Activated CD4-positive, alpha-beta T cell treated with anti-CD3 and anti-CD28 coated beads, Interleukin-2, amount 50 U/mL, for 1 hour (primary cell): ENCODE data around the gene MRPL33.
A peak's percentile ranks its signal among the peaks of the same experiment; 100 is the strongest.

Source experiments
- DNase-seq: peaks from one replicate; pipeline ENCODE4 v3.0.0-alpha.2; 2020

Gene MRPL33

GRCh38 chr2:27779417-27780055 lies 8.0 kb downstream of the MRPL33 start:
- DNase-seq: no peak

GRCh38 chr2:27781496-27781895 lies 10.0 kb downstream of the MRPL33 start:
- no peak for DNase-seq

GRCh38 chr2:27782701-27783100 lies 11.2 kb downstream of the MRPL33 start:
- DNase-seq: no peak

- DNase-seq: no peak
These were observed 19.3 kb downstream of the MRPL33 start for GRCh38 chr2:27790796-27791195.

- no peak for DNase-seq
These were observed 21.2 kb downstream of the MRPL33 start for GRCh38 chr2:27792759-27793158.

- no peak for DNase-seq
These were observed 23.7 kb downstream of the MRPL33 start for GRCh38 chr2:27795093-27795834.

GRCh38 chr2:27795868-27796277 lies 24.4 kb downstream of the MRPL33 start:
- DNase-seq: no peak

- DNase-seq: no peak
These were observed 25.6 kb downstream of the MRPL33 start for GRCh38 chr2:27796791-27797765.

GRCh38 chr2:27797841-27798240 lies 26.3 kb downstream of the MRPL33 start:
- DNase-seq: no peak

- no peak for DNase-seq
These were observed 27.0 kb downstream of the MRPL33 start for GRCh38 chr2:27798486-27798885.

GRCh38 chr2:27798948-27799645 lies 27.6 kb downstream of the MRPL33 start:
- DNase-seq: no peak

GRCh38 chr2:27799646-27800010 lies 28.1 kb downstream of the MRPL33 start:
- DNase-seq: no peak

- DNase-seq: no peak
These were observed 29.3 kb downstream of the MRPL33 start for GRCh38 chr2:27800856-27801255.

- DNase-seq: no peak
These were observed 31.0 kb downstream of the MRPL33 start for GRCh38 chr2:27802547-27802946.

- DNase-seq: no peak
These were observed 31.5 kb downstream of the MRPL33 start for GRCh38 chr2:27803046-27803445.

- DNase-seq: no peak
These were observed 32.6 kb downstream of the MRPL33 start for GRCh38 chr2:27804146-27804545.

- DNase-seq: no peak
These were observed 33.7 kb downstream of the MRPL33 start for GRCh38 chr2:27805180-27805579.

GRCh38 chr2:27806311-27807059 lies 35.0 kb downstream of the MRPL33 start:
- DNase-seq: no peak

- peak; percentile 4 for DNase-seq
These were observed 36.0 kb downstream of the MRPL33 start for GRCh38 chr2:27807476-27807875.

GRCh38 chr2:27808418-27808817 lies 36.9 kb downstream of the MRPL33 start:
- no peak for DNase-seq

- no peak for DNase-seq
These were observed 37.5 kb downstream of the MRPL33 start for GRCh38 chr2:27808984-27809383.

- DNase-seq: no peak
These were observed 38.3 kb downstream of the MRPL33 start for GRCh38 chr2:27809761-27810241.
